HPDE6-E6E7 (cell line): ENCODE measurements around the gene KIF3C.
"Not testable (repeated sequence)": the region's sequence is repeated elsewhere in the genome, so short reads cannot be mapped to it uniquely, and the experiment has no call there.

Experiments used
- DNase-seq: peaks from one replicate; pipeline ENCODE4 v3.0.0; 2011; ENCODE audit warnings: missing footprints; ENCODE audit errors: extremely low spot score

The KIF3C gene

DNA sequence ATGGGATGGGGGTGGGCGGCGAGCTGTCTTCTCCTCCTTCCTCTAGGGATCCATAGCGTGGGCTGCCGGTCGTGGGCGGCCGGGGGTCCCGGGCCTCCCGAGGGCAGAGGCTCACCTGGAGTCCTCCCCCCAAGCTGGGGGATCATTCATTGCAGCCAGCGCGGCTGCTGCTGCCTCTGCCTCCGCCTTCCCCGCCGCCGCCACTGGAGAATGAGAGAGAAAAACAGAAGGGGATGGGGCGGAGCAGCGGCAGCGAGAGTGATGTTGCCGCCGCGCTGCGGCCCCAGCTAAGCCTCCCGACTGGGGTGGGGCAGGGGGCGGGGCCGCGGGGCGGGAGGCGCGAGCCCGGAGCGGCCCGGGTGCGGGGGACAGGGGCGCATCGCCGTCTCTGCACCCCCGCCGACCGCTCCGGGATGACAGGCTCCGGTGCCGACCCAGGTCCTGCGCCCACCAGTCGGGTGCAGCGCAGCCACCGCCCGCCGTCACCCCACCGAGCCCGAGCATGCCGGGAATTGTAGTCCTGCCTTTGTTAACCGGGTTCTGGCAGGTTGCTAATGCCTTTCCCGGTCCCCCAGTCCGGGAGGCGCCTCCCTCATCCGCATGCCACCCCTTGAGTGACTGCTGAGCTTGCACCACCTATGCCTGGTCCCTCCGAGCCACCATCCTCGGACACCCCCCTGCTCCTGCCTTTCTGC, at the start of gene KIF3C:
TSS of gene KIF3C (minus strand) at position 225 of the 695 bp plus-strand sequence. CDS start 580 bp downstream, outside the sequence.
- DNase-seq: peak; percentile 69

DNA sequence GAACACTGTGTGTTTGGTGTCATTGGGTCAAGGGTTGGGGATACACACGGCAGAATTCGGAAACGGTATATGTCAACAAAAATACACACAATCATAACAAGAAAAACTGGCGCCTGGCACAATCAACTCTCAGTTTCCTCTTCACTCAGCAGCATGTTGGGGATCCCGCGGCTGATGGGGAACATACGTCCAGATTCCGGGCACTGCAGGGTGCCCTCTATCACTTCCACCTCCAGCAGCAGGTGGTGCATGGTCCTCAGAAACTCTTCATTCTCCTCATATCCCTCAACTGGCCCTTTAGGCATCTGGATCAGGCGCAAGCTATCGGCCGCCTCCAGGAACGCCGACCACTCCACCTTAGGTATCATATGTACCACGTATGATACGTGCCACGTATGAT, 45.8 kb upstream of the KIF3C start:
- DNase-seq: not testable (repeated sequence)

DNA sequence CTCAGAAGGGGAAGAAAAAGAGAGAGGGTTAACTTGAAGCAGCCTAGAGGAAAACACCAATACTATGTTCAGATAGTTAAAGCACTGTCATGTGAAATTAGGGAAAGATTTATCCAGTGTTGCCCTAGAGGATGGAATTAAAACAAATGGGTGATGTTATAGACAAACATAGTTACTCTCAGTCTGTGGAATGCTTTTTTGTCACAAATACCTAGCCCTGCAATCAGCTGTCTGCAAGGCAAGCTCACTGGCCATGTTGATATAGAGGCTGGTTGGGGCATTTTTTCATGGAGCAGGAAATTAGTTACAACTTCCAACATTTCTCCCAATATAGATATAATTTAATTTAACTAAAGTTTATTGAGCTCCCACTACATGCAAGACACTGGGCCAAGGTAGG, 43.2 kb upstream of the KIF3C start:
- DNase-seq: no peak

DNA sequence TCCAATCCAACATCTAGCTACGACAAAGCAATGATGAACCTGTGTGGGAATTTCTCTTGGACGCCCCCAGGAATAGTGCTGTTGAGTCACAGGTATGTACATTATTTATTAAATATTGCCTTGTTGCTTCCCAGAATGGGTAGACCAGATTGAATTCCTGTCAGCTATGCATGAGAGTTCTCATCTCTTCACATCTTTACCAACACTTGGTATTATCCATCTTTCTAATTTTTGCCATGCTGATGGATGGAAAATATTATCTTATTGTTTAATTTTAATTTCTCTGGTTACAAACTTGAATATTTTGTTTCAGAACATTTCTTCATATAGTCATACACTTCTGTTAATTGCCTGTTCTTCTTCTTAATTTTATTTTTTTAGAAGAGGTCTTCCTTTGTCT, 42.0 kb upstream of the KIF3C start:
- no peak for DNase-seq

DNA sequence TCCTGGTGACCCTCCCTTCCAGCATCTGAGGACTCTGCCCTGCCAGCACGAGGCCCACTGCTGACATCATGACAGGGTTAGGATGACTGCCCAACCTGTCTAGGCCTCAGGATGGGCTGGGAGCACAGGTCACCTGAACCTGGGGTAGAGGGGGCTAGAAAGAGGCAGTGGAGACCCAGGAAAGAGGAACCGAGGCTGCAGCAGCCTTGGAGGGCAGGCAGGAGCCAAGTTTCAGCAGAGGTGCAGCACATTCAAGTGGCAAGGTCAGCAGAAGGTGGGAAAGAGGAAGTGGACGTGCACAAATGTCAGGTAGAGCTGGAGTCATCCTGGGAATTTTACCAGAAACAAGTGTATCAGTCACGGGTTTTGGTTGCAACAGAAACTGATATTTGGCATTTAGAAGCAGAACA, 37.9 kb upstream of the KIF3C start:
- no peak for DNase-seq

DNA sequence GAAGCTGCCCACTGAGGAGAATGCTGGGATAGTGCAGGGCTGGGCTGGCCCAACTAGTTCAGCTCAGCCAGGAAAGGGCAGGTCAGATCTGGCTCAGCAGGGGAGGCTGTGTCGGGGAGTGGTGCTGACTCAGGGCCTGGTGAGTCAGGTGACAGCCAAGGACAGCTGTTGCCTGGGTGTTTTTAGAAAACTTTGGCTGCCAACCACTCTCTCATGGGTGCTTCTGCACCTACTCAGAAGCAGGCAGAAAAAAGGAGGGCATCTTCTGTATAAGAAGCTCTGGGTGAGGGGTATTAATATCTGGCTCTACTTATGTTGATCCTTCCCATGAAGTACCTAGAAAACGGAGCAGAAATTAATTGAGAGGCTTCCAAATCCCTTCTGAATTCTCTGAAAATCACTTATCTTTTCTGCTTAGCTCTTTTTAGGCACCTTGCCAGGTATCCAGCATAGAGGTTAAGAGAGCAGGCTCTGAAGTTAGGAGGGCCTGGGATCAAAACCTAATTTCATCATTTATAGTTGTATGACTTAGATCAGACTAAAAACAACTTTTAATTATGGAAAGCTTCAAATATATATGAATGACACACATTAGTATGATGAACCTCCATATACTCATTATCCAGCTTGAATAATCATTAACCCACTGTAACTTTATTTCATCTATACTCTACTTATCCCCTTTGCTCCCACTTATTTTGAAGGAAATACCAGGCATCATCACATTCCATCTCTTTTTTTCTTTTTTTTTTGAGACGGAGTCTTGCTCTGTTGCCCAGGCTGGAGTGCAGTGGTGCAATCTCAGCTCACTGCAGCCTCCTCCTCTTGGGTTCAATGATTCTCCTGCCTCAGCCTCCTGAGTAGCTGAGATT, 36.1 kb upstream of the KIF3C start:
- DNase-seq: peak; percentile 98

DNA sequence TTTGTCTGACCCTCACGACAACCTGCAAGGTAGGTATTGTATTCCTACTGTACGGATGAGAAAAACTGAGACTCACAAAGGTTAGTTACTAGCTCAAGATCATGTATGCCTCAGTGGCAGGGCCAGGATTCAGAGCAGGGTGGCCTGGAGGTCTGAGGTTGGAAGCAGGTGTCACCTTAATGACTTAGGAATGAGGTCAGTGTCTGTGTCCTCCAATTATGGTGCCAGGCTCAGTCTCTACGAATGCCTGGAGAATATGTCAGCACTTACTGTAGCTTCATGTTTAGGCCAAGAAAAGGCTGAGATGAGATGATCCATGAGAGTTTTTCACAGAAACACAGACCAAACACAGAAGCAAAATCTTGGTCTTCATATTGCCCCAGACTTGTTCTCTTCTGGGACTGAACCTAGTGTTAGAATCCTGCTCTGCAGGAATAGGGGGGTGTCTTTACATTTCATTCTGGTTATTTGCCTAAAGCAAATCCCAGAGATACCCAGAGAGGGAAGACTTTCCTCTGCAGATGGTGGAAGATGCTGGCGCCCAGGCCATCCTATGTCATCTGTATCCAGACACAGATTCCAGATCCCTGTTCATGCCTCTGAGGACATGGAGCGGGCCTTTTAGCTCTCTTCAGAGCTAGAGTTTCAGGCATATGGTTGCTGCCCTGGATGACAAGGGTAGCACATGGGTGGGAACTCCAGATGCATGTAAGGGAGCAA, 35.3 kb upstream of the KIF3C start:
- DNase-seq: no peak

DNA sequence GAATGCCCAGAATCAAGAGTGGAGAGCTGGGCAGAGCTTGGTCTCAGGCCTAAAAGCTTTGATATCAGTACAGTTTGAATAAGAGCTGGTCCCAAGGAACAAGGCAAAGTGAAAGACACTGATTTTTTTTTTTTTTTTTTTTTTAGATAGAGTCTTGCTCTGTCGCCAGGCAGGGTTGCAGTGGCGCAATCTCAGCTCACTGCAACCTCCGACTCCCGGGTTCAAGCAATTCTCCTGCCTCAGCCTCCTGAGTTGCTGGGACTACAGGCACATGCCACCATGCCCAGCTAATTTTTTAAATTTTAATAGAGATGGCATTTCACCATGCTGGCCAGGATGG, 34.4 kb upstream of the KIF3C start:
- not testable (repeated sequence) for DNase-seq

DNA sequence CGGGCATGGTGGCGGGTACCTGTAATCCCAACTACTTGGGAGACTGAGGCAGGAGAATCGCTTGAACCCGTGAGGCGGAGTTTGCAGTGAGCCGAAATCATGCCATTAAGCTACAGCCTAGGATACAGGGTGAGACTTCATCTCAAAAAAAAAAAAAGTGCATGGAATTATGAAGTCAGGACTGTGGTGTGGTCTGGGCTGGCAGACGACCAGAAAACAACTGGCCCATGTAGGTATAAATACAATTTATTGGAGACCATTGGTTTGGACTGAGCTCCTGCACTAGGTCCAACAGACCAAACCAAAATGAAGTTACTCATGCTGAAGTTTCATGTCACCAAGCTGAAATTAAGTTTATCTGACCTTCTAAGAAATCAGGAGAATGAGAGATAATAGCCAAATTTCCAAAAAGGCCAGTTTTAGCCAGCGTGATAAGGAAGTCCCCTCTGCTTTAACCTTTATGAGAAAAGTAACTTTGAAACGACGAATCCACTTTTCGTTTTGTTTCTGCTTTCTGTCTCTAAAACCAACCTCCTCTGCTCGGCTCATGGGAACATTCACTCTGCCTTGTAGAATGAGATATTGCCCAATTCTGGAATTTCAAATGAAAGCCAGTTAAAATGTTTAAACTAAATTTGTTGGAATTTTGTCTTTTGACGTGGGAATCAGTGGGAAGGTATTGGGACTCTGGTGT, 33.9 kb upstream of the KIF3C start:
- no peak for DNase-seq

DNA sequence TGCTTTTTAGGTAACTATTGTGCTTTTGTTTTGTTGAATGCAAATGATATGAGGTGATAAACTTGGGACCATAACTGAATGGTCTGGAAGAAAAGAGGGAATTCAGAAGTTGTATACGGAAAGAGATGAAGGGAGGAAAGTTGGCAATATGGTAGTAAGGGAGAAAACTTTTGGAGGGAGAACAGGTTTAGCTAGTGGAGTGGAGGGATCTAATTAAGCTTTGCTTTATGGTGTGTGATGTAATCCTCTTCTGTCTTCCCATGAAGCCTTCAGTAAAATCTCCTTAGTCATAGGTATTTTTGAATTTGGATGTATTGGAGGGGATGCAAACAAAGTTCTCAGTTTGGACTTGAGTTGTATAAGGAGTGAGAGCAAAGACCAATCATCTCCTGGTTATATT, 31.4 kb upstream of the KIF3C start:
- DNase-seq: no peak

DNA sequence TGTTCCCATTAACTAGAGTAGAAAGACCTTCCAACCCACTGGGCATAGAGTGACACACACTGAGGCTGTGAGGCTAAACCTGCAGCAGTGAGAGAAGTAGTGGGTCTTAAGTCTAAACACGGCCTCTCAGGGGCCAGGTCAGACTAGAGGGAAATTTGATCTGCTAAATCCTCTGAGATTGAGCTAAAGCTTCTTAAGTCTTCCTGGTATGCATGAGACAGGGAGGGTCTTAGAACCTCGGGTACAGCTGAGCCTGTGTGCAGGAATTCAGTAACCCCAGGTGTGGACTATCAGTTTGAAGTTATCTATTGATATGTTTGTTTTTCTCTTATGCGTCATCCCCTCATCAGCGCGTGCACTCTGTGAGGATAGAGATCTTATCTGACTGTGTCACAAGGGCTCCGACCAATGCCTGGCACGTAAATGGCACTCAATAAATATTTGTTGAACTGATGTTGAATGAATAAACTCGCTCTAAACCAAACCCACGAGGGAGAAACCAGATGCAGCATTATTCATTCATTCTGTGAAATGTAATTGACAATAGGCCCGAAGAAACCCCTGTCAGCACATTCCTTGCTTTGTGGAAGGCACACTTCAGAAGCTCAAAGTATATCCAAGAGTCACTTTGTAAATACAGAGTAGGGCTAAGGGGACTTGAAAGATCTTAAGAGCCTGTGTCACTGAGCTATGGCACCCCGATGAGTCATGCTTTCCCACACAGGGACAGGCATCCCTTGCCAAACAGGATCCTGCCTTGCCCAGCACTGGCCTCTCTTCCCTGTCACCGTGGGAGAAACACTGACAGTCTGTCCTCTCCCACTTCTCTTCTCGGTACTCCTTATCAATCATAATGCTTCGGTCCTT, 29.9 kb upstream of the KIF3C start:
- peak; percentile 64 for DNase-seq

DNA sequence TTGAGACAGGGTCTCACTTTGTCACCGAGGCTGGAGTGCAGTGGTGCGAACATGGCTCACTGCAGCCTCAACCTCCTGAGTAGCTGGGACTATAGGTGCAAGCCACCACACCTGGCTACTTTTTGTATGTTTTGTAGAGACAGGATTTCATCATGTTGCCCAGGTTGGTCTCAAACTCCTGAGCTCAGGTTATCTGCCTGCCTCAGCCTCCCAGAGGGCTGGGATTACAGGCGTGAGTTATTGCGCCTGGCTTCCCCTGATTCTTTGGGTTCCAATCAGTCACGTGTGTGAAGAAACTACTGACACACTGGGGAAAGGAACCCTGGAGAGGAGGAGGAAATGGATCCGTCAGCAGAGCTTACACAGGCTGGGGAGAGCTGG, 29.3 kb upstream of the KIF3C start:
- no peak for DNase-seq

DNA sequence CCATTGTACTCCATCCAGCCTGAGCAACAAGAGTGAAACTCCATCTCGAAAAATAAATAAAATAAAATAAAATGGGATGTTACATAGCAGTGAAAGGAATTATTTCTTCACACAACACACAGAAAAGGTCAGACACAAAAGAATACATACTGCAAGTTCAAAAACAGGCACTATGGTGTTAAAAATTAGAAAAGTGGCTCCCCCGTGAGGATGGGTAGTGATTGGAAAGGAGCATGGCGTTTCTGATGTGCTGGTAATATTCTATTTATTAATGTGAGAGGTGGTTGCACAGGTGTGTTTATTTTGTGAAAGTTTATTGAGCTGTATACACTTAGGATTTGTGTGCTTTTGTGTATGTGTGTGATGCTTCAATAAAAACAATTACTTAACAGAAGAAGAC, 28.6 kb upstream of the KIF3C start:
- DNase-seq: no peak

DNA sequence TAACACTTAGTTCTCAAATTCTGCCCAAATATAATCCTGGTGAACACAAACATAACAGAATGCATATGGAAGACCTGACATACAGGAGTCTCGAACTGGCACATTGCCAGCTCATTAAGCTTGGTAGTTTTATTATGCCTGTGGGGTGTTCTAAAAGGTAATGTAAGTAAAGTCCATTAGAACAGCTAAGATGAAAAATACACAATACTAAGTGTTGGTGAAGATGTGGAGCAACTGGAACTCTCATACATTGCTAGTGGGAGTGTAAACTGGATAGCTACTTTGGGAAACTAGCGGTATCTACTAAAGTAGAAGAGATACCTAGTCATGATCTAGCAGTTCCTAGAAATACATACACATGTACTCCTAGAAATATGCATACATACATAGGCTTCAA, 27.3 kb upstream of the KIF3C start:
- DNase-seq: no peak

DNA sequence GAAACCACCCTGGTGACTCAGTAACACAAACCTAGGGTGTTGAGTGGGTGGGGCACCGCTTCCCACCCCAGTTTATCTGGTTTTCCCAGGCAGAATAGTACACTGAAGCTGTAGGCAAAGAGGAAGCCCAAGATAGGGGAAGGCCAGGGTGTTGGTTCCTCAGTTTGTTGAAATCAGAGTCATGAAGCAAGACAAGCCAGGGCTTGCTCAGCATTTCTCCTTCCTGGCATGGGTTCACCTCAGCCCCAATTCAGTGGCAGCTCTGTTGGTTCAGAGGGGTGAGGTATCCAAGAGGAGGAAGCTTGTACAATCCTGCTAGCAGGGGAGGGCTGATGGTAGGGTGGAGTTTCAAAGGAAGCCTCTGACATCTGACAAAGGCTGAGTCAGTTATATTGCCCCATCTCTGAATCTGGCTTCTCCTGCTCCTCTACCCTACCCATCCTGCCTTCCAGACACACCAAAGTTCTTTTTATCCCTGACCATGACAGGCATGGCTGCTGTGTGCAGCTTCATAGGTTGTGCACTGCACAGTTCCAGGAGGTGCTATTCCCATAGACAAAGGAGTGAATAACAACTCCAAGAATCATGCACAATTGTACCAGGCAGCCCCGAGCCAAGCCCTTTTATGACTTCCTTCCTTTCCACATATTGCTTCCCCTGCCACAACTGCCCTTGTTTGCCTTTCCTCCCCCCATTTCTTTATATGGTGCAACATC, 26.7 kb upstream of the KIF3C start:
- peak; percentile 95 for DNase-seq

DNA sequence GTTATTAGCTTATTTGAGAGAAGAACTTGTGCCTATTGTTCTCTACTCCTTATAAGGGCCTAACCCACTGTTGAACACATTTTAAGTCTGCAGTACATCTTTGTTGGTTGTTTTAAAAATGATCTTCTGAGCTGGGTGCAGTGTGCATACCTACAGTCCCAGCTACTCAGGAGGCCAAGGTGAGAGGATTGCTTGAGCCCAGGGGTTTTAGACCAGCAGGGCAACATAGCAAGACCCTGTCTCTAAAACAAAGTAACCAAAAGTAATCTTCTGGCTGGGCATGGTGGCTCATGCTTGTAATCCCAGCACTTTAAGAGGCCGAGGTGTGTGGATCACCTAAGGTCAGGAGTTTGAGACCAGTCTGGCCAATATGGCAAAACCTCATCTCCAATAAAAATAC, 25.8 kb upstream of the KIF3C start:
- DNase-seq: no peak

DNA sequence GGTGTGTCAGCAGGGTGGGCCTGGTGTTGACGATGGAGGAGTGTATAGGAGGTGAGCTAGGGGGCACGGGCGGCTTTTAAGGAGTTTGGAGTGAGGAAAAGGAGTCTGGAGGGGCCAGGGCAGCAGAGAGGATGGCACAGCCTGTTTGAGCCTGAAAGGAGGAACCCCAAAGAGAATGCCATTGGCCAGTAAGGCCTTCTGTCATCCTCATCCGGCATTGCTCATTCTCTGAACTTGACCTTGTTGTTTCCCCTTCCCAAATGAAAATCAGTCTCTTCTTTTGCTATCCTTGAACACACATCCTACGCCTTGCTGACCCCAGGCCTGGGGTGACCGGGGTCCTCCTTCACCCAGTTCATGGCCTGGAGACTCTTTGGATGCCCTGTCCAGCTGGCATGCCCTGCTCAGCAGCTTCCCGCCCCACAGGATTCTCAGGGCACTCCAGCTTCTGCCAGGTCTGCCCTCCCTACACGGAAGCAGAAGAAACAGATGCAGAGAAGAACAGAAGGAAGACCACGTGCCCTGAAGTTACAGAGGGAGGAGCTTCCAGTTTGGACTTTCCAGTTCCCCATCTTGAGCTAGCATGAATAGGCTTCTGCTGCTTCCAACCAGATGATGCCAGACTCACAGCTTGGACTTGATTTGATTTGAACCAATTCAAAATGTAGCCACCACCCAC, 20.5 kb upstream of the KIF3C start:
- DNase-seq: no peak

DNA sequence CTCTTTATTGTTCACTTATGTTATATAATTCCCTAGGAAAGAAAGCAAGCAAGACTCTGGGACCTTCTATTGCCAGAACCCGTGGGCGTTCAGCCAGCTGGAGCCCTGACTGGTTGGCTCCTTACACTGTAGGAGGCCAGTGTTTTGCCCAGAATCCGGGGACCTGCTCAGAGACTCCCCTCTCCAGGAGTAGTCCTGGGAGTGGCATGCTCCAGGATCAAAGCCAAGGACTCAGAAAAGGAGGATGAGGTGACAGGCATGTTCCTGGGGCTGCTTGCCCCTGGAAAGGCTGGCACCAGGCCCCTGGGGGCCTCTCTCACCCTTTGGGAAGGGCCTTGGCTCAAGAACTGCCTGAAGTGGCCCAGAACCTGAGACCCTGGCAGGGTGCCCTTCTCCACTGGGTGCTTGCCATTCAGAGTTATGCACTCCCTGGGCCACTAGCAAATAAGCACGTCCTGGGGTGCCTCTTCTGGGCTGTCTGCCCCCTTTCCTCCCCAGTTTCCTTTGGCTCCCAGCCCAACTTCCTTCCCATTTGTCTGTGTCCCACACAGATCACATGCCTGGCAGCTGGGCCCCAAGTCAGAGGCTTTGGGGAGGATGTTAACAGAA, 19.6 kb upstream of the KIF3C start:
- no peak for DNase-seq

DNA sequence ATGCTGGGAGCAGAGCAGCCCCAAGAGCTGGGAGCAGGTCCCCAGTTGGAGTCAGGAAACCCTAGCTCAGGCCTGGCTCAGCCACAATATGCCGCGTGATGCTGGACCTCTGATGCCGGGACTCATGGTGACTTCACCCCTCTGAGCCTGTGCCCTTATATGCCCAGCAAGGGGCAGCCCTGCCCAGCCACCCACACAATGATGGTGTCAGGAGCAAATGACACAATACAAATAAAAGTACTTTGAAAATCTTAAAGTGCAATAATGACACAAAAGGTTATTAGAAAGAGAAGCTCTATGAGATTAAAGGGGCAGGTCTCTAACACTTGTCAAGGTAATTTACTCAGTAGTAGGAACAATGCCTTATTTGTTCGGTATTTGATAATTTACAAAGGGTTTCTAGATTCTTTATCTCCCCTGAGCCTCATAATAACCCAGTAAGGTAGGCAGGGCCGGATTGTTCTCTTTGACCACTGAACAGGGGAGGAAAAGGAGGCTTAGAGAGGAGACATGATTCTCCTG, 18.3 kb upstream of the KIF3C start:
- DNase-seq: no peak
